ENCODE data around the gene CDC25C. TPM values are rescaled to one million over a fixed set of nuclear protein-coding genes. Genes with fewer than 3 reads are reported as not detected.

The CDC25C gene
- polyA plus RNA-seq (2013, experiment 1 of 2; ENCODE audit: insufficient read length), result 6.1 TPM
- 6.4 TPM for polyA plus RNA-seq (2013, experiment 2 of 2; ENCODE audit: insufficient read length)

DNA sequence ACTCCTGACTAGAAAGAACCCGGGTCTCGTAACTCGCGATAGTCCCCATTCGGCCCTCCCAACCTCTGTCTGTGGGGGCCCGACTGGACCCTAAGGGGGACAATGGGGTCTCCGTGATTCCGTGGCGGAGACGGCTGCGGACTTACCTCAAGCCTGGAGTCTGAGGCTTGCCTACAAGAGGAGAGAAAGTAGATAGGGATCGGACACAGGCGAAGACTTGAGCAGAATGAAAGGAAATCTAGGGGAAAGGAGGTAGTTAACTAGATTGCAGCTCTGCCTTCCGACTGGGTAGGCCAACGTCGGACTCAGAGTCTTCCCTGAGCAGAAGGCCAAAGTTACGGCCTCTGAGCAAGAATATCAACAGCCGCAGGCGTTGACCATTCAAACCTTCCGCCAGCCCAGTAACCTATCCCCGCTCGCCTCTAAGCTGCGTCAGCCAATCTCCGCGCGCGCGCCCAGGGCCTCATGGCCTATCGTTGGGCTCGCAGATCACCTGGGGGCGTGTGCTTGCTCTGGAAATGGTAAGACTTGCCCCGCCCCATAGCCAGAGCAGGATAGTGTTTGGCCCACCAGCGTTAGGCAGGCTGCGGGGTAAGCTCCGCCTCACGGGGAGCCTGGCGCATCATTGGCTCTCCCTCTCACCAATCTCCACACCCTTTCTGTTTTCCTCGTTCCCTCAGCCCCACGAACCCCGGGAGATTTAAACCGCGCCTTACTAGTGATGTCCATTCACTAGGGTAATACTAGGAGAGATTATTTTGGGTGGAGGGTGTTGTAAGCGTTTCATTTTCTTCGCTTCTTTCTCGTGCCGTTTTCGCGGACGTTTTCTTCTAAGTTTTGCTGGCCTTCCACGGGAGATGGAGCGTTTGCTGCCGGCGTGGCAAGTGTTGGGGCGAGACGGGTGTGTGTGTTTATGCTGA, at the start of gene CDC25C:
Gene CDC25C (minus strand): TSS at position 356 of the 920 bp plus-strand sequence. CDS start 624 bp downstream, outside the sequence.
- peak; percentile 100 for DNase-seq

DNA sequence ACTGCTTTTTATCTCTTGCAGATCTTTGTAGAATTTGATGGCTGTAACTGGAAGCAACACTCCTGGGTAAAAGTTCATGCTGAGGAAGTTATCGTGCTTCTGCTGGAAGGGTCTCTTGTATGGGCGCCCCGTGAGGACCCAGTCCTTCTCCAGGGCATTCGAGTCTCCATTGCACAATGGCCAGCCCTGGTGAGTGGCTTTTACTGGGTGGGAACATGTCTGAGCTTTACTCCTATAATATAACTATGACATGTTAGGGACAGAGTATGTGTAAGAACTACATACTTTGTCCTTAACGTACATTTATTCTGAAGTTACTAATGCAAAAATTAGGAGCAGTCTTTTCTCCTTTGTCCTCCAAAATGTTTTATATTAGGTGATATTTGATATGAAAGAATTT, 41.0 kb upstream of the CDC25C start:
- DNase-seq, result no peak

DNA sequence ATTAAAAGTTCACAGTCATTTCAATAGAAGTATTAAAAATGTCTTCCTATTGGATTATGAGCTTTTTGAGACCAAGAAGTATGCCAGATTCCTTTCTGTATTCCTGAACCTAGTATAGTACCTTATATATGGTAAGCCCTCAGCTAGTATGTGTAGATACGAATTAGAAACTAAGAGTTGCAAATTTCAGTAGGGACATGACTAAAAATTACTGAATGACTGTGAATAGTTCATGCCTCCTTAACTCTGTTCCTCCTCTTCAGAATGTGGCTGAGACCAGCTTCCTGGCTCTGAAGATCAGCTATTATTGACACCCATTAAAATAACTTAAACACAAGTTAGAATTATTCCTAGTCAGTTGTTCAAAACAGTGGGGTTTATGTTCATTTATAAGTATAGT, 40.6 kb upstream of the CDC25C start:
- DNase-seq, result no peak

DNA sequence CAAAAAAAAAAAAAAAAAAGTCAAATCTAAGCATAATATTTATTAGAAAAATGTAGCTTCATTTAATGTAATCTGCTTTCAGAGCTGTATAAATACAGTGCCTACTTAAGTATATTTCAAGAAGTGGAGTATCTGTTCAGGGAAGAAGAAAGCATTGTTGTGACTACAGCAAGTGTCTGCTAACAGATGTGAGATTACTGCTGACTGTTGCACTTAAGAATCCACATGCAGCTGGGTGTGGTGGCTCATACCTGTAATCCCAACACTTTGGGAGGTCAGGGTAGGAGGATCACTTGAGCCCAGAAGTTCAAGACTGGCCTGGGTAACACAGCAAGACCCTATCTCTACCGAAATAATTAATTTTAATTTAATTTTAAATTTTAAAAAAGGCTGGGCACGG, 39.9 kb upstream of the CDC25C start:
- DNase-seq, result no peak

DNA sequence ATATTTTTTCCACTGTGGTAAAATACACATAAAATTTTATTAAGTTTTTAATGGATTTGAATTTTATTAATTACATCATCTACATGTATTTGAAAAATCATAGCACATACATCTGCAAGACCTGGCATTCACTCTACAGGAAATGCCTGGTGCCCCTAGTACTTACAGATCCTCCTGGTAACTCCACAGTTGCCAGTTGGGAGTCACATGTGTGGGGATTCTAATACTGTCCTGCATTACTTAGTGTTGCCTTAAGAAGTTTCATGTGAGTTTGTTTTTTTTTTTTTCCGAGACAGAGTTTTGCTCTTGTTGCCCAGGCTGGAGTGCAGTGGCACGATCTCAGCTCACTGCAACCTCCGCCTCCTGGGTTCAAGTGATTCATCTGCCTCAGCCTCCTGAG, 38.9 kb upstream of the CDC25C start:
- peak; percentile 11 for DNase-seq

DNA sequence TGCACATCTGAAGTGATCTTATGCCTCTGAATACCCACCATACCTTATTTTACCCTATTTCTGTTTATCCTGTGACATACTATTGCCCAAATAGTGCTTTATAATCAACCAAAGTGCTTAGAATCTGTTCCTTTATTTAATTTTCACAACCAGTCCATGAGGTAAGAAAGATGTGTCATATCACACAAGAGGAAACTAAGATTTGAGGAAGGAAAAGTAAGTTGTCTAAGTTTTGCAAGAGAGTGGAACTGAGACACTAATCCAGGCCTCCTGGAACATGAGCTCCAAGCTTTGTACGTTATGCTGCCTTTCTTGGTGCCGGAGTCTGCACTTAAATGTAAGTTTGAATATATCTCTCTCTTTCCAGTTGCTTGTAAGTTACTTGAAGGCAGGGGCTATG, 38.1 kb upstream of the CDC25C start:
- no peak for DNase-seq

DNA sequence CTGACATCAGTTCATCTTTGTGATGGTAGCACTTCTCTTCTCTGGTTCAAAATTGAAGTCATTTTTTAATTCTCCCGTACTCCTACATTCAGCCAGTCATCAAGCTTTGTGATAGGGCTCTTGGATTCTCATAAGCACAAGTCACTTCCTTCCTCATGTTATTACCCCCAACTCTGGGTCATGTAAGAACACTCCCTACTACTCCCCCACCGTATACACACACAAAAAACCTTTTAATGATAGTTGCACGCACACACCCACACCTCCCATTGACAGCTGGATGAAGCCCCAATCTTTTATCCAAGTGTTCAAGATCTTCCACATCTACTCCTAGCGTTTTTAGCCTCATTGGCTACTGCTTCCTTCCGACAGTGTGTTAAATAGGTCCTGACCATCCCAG, 37.7 kb upstream of the CDC25C start:
- DNase-seq, result no peak

DNA sequence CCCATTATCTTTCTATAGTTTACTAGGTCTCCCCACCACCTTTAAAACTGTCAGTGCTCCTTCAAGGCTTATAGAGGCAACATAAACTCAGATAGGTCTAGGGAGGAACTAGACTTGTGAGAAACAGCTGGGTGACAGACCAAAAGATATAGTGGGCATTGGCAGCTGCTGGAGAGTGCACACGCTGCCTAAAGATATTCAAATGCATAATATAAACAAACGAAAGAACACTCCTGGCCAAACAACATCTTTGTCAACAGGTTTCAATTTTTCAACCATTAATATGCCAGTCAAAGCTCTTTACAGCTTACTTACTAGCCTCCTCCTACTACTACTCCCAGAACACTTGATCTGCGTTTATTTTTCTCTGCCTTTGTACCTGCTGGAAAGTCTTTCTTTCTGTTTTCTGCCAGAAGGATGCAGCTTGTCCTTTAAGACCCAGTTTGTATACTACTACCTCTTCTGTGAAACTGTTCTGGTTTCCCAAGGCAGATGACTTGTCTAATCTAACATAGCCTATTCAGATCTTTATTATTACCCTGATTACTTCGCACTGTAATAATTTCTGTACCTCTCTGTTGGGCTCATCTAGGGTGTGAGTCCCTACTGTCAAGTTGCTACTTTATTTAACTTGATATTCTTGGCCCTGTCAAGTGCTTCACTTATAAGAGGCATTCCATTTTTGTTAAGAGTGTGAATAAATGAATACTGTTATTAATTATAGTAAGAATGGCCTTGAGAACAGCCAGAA, 35.2 kb upstream of the CDC25C start:
- no peak for DNase-seq

DNA sequence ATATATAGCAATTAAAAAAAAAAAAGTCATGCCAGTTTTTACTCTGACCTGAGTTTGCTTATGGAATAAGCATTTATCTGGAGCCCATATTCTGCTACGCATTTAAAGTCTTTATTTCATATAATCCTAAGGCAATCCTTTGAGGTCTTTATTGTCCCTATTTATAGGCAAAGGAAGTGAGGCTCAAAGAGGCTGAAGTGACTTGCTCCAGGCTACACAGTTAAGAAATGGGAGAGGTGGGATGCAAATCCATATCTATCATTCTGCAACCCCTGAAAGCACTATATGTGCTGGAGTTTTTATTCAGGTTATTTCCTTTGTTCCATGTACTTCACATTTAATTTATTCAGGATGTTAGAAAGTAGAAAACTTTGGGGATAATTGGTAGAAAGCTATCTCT, 33.0 kb upstream of the CDC25C start:
- DNase-seq, result no peak

DNA sequence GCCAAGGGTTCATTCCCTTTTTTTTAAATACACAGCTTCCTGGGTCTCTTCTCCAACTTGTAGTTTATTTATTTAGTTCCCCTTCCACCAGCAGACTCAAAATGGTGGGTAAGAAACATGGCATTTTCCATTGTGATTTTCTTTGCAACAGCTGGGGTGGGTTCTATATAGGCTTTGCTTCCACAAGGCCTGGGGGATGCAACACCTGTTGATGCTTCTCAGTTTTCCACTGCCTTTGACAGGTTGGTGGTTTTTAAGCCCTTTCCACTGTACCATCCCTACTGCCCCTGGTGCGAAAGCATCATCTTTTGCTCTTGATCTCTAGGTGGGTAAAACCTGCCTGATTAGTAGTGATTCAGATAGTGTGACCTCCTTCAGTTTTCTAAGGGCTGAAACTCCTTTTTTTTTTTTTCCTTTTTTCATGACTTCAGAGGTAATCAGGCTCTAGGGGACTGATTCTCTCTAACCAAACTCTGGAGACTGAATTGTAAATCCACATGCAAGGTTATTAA, 29.4 kb upstream of the CDC25C start:
- no peak for DNase-seq

DNA sequence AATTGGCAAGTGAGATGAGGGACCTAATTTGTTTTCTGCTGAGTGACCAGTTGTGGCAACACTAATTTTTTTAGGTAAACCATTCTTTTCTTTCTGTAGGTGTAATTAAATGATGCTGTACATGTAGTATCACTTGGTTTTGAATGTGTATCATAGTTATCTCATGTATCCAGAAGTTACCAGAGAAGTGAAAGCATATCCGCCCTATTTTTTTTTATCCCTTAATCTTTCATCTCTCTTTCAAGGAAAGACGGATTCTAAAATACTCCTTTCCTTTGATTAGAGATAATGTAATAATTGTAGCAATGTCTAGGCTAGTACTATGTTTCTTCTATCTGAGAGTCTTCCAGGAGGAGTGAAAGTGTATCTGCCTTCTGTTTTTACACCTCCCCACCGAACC, 28.0 kb upstream of the CDC25C start:
- no peak for DNase-seq

DNA sequence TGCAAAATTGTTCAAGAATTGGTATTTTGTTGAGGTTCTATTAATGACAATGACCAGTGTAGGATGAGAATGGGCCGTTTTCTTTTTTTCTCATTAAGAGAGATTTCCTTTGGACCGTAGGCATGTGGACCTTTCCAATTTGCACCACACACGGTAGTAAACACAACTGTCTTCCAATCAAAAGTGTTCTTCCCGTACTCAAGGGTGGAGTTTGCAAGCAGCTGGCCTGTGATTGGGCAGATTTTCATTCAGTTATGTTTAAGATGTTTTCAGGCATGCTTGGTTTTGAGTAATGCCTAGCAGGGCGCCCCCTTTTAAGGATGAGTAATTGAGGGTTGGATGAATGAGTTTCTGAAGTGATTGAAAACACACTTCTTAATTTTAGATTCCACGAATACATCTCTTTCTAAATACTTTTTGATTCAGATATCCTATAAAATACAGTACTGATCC, 23.3 kb upstream of the CDC25C start:
- peak; percentile 79 for DNase-seq

DNA sequence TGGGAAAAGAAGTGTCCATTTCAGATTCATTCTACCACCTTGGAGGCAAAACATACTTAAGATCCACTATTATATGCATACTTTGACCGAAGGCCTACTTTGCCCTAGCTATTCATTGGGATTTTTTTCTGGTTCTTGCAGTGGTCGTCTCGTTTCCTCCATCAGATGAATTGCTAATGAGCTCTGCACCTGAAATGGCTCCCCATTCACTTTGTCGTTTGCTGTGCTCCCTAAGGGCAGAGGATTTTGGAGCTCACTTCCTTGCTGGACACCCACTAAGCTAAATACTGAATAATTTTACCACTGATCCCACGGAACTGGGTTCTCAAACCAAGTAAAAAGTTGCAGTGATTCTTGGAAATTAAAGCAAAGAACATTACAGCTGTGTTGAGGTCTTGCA, 22.8 kb upstream of the CDC25C start:
- DNase-seq, result no peak

DNA sequence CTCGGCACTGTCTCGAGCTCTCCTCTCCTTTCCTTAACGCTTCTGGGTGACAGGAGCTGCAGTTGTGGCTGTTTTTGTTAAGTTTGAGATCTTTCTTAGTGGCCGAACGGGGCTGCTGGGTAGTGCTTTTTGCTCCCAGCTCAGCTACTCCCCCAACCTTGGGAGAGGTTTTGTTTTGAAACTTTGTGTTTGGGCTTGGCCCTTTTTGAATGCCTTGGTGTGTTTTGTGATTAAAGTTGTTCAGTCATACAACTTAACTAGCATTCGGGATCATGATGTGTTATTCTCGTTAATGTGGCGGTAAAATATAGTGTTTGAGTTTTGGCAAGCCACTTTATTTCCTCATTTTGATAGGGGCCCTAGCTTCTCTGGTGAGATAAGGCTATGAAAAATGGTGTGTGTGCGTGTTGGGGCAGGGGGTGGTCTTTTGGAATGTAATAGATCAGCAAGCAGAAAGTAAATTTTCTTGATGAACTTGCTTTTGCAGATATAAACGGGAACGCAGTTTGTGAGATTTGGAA, 22.0 kb upstream of the CDC25C start:
- DNase-seq, result no peak

DNA sequence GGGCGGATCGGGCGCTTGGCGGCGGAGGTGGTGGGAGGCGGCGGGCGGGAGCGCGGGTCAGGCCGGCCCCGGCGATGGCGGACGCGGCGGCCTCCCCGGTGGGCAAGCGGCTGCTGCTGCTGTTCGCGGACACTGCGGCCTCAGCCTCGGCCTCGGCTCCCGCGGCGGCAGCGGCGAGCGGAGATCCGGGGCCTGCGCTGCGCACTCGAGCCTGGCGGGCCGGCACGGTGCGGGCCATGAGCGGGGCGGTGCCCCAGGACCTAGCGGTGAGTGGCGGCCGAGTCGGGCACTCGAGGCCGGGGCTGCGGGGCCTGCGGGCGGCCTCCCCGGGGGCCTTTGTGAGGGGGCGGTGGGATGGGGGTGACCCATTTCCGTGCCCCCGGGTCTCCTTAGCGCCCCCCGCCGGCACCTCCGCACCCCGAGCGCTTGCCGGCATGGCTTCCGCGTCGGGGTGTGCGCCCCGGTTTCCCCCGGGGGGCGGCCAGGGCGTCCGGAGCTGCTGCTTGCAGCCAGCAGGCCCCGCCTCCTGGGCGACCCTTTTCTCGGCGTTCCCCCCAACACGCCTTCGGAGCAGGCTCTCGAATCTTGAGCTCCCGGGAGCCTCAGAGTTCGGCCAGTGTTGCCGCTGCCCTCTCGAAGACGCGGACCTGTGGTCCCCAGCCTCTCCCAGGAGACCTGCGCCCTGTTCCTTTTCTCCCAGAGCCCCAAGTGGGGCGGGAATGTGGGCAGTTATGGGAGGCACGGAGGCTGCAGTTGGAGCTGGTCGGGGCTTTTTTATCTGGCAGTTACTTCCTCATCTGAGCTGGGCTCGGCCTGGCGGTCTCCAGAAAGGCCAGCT, 21.3 kb upstream of the CDC25C start:
- peak; percentile 54 for DNase-seq

DNA sequence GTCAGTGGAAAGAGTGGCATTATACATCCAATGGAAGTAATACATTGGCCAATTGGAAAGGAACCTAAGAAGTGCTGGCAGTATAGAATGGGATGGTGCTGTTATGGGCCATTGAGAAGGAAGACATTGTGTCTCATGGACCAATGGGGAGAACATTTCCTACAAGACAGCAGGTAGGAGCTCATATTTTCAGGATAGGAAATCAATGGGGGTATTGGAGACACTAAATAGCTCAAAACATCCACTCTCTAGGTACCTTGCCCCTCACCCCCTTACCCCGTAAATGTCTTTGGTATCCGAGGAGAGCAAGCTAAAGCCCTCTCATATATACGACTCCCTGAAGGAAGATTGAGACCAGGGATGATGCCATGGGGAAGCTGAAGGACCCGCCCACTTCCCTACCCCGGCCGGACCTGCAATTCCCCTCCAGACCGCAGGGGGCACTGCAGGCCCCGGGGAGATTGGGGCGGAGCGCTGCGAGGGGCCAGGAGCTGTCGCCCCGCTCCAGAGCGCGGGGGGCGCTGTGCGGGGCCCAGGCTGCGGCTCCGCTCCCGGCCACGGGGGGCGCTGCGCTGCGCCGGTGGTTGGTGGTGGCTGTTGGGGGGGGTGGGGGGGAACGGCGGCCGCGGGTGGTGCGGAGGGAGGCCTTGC, 20.6 kb upstream of the CDC25C start, which contains the start of gene KDM3B:
Gene KDM3B (plus strand): TSS at position 615 of the 651 bp plus-strand sequence. CDS start 111 bp downstream, outside the sequence.
- DNase-seq, result peak; percentile 81

DNA sequence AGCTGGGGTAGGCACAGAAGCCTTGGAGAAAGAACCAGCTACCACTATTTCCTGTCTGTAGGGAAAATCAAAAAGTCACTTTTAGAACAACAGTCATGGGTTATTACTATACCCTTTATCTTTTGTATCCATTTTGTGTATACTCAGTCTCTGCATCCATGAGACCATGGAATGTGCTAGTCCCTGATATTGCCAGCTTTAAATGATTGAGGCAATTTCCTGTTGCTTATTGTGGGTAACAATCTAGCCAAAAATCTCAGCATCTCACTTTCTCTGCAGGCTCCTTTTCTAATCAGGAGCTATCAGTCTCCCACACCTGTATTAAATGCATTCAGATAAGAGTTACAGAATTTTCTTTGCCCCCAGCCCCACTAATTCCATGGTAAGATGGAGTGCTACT, 19.9 kb upstream of the CDC25C start:
- no peak for DNase-seq

DNA sequence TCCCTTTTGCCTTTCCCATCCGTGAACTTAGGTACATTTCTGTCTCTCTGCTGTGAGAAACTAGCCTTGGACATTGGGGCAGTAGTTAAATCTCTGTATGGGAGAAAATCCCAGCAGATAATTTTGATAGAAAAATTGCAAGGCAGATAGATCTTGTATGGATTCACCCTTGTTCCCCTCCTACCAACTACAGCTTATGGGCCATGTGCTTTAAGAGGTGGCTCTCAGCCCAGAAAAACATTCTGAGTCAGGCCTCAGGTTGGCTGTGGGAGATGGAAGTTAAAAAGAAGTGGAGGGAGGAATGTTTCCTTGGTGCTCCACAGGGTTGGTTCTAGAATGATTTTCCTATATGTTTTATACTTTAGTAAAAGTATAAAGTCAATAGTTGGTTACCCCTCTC, 19.5 kb upstream of the CDC25C start:
- peak; percentile 68 for DNase-seq

DNA sequence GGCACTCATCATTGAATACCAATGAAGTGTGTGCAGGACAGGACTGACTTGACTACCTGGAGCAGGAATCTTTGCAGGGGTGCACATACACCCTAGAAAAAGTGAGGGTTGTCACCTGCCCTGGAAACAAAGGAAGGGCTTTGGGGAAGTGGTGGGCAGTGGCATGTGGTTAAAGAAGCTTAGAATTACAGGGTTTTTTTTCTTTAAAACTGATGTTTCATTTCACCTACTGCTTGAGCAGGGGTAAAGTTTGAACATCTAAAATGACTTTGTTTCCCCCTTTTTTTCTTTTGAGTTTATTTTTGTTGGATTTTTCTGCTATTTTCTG, 18.9 kb upstream of the CDC25C start:
- no peak for DNase-seq

DNA sequence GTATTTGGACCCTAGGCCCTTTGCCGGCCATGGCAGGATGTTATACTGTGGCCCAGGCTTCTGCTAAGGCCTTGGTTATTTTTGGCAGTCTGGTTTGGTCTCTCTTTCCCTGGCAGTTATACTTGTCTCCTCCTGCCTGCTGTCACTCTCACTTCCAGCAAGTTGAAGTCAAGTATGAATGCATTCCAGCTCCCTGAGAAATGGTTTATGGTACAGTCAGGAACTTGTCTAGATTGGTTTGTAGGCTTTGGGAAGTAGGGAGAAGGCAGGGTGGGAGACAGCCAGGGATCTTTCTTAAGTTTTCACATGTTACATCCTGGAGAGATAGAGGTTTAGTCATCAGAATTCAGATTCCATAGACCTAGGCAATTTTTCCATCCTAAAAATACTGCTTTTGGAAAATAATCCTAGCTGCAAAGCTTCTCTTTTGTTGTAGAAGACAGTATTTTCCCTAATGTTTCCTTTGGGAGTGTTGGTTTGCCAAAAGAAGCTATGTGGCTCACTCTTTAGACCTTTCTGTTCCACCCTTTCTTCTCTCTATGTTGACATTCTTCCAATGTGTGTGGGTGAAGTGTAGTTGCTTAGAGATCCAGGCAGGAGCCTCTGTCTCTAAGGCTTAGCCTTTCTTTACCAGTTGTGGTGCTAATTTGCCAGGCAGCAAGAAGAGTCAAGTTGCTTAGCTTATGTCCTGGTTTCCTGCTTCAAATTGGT, 18.4 kb upstream of the CDC25C start:
- DNase-seq, result peak; percentile 24

DNA sequence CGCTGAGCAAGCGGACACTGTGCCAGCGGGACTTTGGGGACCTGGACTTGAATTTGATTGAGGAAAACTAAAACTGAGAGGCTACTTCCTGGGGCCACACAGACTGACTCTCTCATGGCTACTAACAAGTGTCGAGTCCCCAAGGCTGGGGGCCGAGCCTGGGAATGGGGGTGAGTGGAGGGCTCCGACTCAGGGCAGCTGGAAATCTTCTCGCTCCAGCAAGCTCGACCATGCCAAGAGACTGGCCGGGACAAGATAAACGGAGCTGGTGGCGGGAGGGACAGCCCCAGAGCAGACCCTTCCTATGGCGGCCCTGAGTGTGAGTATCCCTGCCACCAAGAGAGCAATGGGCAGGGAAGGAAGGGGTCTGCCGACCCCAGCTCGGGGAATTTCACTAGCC, 15.3 kb upstream of the CDC25C start:
- no peak for DNase-seq

Measured in fibroblast of skin of abdomen (primary cell).